Liver (tissue), 3 donors: Measurements from ENCODE around the gene CLEC2A.

Experiments
- ATF3 ChIP-seq: IDR thresholded peaks from 2 replicates; pipeline ENCODE4 v1.6.1; 2016; ENCODE audit warnings: antibody characterized with exemption
- CTCF ChIP-seq: fragments of 150-350 bp; IDR thresholded peaks from 2 replicates; pipeline ENCODE4 v1.5.1; 2017; ENCODE audit warnings: improper control_type of control experiment, low read depth, low read length; ENCODE audit not compliant: missing input control
- EGR1 ChIP-seq, 2 donors: IDR thresholded peaks; 2 replicates each; pipeline ENCODE4 v1.6.1; 2016 to 2018; ENCODE audit warnings: antibody characterized with exemption in 2 of 2, low read depth in 2 of 2
- JUND ChIP-seq, 2 donors: IDR thresholded peaks; 2 replicates each; pipeline ENCODE4 v1.6.1; 2016; ENCODE audit warnings: antibody characterized with exemption in 2 of 2
- MAX ChIP-seq: IDR thresholded peaks from 2 replicates; pipeline ENCODE4 v1.6.1; 2016; ENCODE audit warnings: antibody characterized with exemption
- RAD21 ChIP-seq, 2 donors: IDR thresholded peaks; 2 replicates each; pipeline ENCODE4 v1.6.1; 2016; ENCODE audit warnings: antibody characterized with exemption in 2 of 2, mild to moderate bottlenecking in 2 of 2
- REST ChIP-seq: IDR thresholded peaks from 2 replicates; pipeline ENCODE4 v1.6.1; 2016; ENCODE audit warnings: antibody characterized with exemption, mild to moderate bottlenecking
- RXRA ChIP-seq, 2 donors: IDR thresholded peaks; 2 replicates each; pipeline ENCODE4 v1.6.1; 2017 to 2018; ENCODE audit warnings: antibody characterized with exemption in 2 of 2, mild to moderate bottlenecking in 1 of 2
- SP1 ChIP-seq: IDR thresholded peaks from 2 replicates; pipeline ENCODE4 v1.6.1; 2018; ENCODE audit warnings: antibody characterized with exemption, mild to moderate bottlenecking
- TAF1 ChIP-seq: conservative IDR thresholded peaks from 2 replicates; pipeline ENCODE4 v1.6.1; 2016; ENCODE audit warnings: antibody characterized with exemption, mild to moderate bottlenecking
- YY1 ChIP-seq: IDR thresholded peaks from 2 replicates; pipeline ENCODE4 v1.6.1; 2016; ENCODE audit warnings: antibody characterized with exemption, mild to moderate bottlenecking
- ZBTB33 ChIP-seq: IDR thresholded peaks from 2 replicates; pipeline ENCODE4 v1.6.1; 2016; ENCODE audit warnings: antibody characterized with exemption
- donor health status: healthy.
- donor health status: healthy.

GRCh38 chr12:9897535-9897934 is 34.6 kb downstream of the CLEC2A start:
- TF ChIP-seq JUND (IDR thresholded peaks at IDR 0.05) = no peak
- TF ChIP-seq CTCF = no peak
- no peak for TF ChIP-seq EGR1 (IDR thresholded peaks at IDR 0.05; ENCODE audit: low read depth in 2 of 2)
- no peak for TF ChIP-seq ATF3
- TF ChIP-seq ZBTB33 = no peak
- TF ChIP-seq YY1 = no peak
- TF ChIP-seq RAD21 (IDR thresholded peaks at IDR 0.05) = no peak
- TF ChIP-seq MAX = no peak
- TF ChIP-seq REST = no peak
- no peak for TF ChIP-seq SP1
- no peak for TF ChIP-seq TAF1
- no peak for TF ChIP-seq RXRA (IDR thresholded peaks at IDR 0.05)
